Stimulated activated CD4-positive, alpha-beta T cell treated with anti-CD3 and anti-CD28 coated beads, Interleukin-1b, Interleukin-23, amount 100 ng/mL, for 1 hour (primary cell): ENCODE data around the gene SYT13.

Source experiments
- DNase-seq, 2 donors: peaks; one replicate each; pipeline ENCODE4 v3.0.0-alpha.2; 2020; ENCODE audit warnings: low read depth in 2 of 2

Gene SYT13

GRCh38 chr11:45285930-45286632 is at the start of gene SYT13:
Gene SYT13 (minus strand): TSS chr11:45286341. CDS start chr11:45286207, 134 bp downstream.
- DNase-seq: no peak

- DNase-seq: no peak
These were observed 49.3 kb upstream of the SYT13 start for GRCh38 chr11:45335434-45335833.

DNA sequence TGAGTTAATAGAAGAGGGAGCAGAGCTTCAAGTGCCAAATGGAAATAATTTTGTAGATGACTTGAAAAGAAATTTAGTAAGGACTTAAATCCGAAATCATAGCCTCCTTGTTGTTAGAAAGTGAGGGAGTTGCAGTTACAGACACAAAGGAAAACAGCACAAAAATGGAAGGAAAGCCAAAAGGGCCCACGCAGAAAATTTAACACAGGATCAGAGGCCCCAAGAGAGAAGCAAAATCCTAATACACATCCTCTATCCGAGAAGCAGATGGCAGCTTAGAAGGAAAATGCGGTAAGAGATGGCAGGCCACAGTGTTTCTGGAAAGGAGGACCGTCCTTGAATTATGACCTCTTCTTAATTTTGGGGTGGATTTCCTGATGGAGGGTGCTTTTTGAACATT is 48.7 kb upstream of the SYT13 start:
- DNase-seq: no peak

DNA sequence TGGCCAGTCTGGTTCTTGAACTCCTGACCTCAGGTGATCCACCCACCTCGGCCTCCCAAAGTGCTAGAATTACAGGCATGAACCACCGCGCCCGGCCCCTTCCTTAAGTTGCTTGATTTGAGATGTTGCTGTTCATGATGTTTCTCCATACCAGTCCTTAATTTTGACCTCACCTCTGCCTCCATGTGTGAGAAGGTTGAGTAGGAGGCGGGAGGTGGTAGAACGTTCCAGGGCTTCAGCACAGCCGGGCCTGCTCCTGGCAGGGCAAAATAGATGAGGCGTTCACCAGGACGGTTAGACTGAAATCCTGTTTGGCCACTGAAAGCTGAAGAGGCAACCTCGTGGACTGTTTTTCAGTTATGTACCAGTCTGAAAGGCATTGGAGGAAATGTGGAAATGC is 48.3 kb upstream of the SYT13 start:
- DNase-seq: no peak

- DNase-seq: no peak
These were observed 47.1 kb upstream of the SYT13 start for GRCh38 chr11:45333001-45333971.

DNA sequence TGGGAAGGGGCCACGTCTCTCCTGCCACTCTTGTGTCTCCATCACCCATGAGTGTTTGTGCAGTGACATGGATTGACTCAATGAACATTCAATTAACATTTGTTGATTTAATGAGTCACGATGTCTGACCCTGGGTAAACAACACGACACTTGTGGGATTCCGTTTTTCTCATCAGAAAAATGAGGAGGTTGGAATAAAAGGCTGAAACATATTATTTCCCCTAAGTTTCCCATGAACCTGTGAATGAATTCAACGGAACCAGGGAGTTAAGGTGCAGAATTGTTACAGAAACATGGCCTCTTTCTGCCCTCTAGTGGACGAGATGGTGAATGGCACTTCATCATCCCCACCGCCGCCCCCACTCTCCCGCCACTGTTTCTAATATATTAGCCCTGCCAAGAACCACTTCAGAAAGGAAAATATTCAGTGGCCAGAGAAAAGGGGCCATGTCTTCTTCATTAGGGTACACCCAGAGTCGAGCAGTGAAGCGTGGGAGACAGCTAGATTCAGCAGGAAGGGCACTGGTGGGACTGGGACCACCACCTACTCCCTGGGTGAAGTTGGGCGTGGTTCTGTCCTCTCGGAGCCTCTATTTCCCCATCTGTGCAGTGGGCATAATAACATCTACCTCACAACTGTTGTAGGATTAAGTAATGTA is 46.3 kb upstream of the SYT13 start:
- peak in 1 of 2 donors; percentile 23 for DNase-seq

DNA sequence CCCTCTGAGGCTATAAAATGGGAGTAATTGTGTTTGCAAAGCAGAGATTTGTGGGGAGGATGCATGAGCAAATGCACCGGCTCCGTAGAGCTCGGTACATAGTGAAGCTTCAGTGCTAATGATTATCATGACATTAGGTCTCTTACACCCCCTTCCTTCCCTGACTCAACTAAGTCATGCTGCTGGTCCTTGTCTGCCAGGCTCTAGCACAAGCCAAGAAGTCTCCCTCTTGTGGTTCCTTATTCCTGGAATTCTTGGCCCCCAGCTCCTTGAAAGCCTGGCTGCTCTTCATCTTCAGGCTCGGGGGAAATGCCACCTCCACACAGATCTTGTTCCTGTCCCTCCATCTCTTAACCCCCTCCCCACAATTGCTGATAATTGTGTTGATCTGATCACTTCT is 45.7 kb upstream of the SYT13 start:
- no peak for DNase-seq

- DNase-seq: no peak
These were observed 42.6 kb upstream of the SYT13 start for GRCh38 chr11:45328726-45329125.

GRCh38 chr11:45324459-45324858 is 38.3 kb upstream of the SYT13 start:
- no peak for DNase-seq

DNA sequence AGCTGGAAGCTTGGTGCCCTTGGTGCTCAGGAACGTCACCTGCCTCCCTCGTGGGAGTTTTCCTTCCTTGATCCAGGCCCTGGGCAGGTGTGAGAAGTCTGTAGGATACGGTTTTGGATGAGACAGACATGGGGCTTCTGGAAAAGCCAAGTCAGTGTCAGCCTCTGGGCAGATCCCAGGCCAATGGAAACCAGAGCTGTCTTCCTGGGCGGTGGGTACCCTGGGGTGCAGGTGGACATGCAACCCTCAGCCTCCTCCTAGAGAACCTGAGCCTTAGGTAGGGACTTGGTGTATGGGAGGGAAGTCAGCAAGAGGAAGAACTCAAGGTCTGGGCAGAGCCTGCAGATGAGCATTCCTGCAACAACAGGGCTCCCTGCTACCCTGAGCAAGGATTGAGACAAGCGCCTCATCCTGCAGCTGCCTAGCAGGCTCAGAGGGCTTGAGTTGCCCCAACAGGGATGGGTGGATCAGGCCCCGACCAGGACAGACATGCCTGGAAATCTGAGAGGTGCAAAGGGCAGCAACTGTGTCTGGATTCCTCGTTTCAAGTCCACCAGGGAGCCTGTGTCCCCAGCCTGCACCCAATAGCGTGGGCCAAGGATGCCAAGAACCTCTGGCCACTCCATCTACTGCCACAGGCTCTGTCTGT is 37.6 kb upstream of the SYT13 start:
- DNase-seq: no peak

DNA sequence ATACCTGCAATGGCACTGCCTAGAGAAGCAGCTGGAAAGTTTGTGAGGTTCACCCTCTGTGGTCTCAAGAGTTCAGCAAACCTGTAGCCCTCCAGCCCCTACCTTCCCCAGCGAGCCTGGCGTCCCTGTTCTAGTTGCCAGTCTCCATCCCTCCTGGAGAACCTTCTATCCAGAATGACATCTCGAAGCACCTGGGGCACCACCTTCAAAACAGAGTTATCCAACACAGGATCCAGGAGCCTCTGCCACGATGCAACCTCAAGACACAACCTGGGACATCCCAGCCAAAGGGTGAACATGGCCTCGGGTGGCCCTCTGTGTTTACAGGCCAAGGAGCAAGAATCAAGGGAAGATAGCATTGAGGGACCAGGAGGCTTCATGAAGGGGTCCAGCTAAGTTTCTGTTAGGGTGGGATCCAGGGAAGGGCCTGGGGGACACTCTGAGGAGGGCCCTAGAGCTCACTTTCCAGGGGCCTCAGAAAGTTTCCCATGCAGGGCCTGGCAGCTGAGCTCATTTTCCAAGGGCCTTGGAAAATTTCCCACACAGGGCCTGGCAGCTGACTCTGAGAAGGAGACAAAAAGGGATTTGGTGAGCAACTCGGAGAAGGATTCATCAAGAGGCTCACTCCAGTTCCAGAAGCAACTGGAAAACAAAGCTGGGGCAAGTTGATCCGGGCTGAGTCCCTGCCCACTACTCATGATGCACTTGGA is 36.9 kb upstream of the SYT13 start:
- no peak for DNase-seq

- DNase-seq: no peak
These were observed 36.1 kb upstream of the SYT13 start for GRCh38 chr11:45322111-45322705.

DNA sequence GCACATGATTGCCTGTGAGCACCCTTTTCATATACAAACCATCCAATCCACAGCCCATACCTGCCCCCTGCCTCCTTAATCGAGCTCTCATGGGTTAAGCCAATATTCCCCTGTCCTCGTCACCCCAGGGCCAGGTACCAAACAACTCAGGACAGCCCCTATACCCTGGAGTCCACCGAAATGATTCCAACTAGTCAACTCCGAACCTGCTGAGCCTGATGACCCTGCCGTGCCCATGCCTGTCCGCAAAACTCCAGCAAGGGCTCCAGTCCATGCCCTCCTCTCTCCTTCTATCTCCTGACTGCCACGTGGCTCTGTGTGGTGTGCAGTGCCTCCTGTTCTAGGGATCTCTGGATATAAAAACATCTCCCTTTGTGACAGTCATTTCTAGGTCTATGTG is 35.5 kb upstream of the SYT13 start:
- DNase-seq: no peak

DNA sequence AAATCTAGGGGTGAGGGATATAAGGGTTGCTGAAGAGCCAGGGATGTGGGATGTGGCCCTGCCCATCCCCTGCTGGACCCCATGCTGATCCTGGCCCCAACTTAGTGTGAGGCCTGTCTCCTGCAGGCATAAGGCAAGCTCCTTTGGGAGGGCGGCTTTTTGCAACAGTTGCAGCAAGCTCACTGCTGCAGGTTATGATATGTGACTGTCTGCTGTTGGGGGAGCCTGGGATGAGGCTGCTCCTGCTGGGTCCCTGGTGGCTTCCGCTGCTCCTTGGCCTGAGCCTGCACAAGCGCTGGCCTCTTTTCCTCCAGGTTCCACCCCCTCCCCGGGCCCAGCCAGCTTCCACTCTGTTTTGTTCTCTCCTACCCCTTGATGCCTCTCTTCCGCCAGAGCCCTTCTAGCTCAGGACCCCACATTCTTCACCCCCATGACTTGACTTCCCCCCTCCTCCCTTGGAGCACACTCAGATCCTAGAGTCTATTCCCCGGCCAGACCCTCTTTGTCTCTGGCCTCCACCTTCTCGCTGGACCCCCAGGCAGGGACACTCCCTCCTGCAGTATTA is 35.0 kb upstream of the SYT13 start:
- DNase-seq: no peak

DNA sequence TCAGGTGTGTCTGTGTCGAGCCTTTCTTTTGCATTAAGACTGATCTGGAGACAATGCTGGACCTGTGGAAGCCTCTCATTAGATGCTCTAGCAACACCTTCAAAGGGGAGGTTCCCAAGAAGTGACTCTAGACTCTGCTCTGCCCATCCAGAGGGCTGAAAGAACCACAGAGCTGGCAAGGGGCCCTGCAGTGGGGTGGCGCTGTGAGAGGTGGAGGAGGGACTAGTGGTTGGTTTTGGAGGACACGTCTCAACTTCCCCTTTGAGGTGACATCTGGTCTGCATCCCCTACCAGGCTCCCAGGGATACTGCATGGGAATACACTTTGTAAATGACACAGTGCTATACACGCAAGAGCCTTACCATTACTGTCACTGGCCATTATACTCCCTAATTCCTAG is 34.2 kb upstream of the SYT13 start:
- no peak for DNase-seq

- no peak for DNase-seq
These were observed 32.9 kb upstream of the SYT13 start for GRCh38 chr11:45319077-45319476.

DNA sequence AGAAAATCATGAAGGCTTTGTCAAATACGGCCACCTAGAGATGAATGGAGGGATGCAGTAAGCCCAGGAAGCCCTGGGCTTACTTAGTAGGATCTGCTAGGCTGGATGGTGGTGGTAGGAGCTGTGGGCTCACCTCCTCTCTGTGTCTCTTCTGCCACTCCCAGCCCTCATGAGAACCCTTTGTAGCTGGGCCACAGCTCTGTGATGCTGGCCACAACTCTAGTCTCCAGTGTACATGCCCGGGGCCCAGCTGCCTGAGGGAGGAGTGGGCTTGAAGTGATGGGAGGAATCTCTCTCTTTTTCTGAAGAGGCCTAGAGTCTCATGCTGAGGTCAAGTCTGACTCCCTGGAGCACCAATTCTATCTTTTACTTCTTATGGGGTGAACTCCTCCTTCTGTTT is 32.4 kb upstream of the SYT13 start:
- DNase-seq: no peak

- no peak for DNase-seq
These were observed 30.1 kb upstream of the SYT13 start for GRCh38 chr11:45316258-45316657.

DNA sequence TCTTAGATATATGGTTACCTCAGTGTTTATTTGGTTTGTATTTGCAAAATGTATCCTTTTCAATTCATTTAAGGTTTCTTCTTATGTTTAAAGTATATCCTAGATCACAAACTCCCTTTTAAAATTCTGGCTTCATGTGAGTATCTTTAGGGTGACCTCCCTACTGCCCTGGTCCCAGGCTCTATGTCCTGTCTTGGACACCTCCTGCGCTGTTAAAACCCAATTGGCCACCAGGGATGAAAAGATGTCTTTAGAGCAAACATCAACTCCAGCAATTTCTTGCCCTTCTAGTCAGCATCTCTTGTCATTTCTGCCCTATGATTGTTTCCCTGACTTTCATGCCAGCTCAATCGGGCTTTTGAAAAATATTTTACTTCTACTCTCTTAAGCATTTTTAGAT is 28.8 kb upstream of the SYT13 start:
- no peak for DNase-seq

DNA sequence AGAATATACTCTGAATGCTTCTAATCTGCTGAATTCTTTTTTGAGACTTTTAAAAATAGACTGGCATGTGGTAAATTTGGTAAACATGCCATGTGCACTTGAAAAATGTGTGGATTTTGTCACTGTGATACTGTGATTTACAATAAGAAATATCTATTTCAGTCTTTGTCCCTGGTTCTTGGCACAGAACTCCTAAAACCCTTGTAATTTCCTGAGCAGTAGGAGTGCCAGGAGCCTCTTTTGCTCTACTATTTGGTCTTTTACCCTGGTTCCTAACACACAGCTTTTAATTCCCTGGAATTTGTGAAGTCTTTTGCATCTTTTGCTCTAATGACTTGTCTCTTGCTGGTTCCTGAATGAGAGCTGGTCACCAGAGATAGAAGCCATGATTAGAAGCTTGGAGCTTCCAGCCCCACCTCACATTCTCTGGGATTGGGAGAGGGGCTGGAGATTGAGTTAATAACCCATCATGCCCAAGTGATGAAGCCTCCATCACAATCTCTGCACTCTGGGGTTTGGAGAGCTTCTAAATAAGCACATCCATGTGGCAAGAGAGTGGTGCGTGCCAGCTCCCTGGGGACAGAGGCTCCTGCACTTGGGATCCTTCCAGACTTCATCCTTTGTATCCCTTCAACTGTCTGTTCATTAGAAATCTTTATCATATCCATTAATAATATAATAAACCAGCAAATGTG is 27.2 kb upstream of the SYT13 start:
- DNase-seq: no peak
